Measurements from ENCODE around the gene AUTS2. TPM values are rescaled to one million over a fixed set of nuclear protein-coding genes. Genes with fewer than 3 reads are reported as not detected.
A peak's percentile ranks its signal among the peaks of the same experiment; 100 is the strongest.

AUTS2 gene
- total and polyA plus RNA-seq, 2 experiments from 2014 or later = 32.0 to 91.0 TPM

- no peaks in the 10 kb centered on the region for H3K36me3 ChIP-seq (ENCODE audit: insufficient read depth)
- Mint-ChIP-seq H3K27me3 (ENCODE audit: insufficient read depth, low read depth, poor library complexity) (peaks cover 88% of the 10 kb centered on the region), H3K27ac (no peak overlapping the region), H3K36me3 (ENCODE audit: low read depth) (no peaks in the 10 kb centered on the region), H3K9me3 (no peaks in the 10 kb centered on the region), H3K4me1 (peaks cover 53% of the 10 kb centered on the region), H3K4me3 (no peak overlapping the region)
- no peaks in the 10 kb centered on the region for H3K9me2 ChIP-seq (ENCODE audit: insufficient read depth)
- H3K4me3 ChIP-seq = no peak overlapping the region
- peaks cover 100% of the 10 kb centered on the region for H3K27me3 ChIP-seq (ENCODE audit: insufficient read depth)
- peaks cover 6% of the 10 kb centered on the region for H3K79me2 ChIP-seq (replicated peaks; ENCODE audit: insufficient read depth)
- DNase-seq (ENCODE audit: low spot score) = peak; percentile 68
- H2AFZ ChIP-seq = no peak overlapping the region
- H3F3A ChIP-seq (replicated peaks; ENCODE audit: low read depth) = no peaks in the 10 kb centered on the region
- TF ChIP-seq NANOG (IDR thresholded peaks at IDR 0.05; ENCODE audit: borderline replicate concordance) (peak; percentile 17; the same call in 1 of the 2 replicates), STAT1 (IDR thresholded peaks at IDR 0.05; ENCODE audit: unreplicated experiment) (no peak)
- peaks cover 51% of the 10 kb centered on the region for H3K4me1 ChIP-seq (ENCODE audit: insufficient read depth)
- H3K4me2 ChIP-seq = no peak overlapping the region
- ATAC-seq = peak; percentile 46
- H4K20me1 ChIP-seq (replicated peaks; ENCODE audit: insufficient read depth) = peaks cover 57% of the 10 kb centered on the region
- no peak overlapping the region for H3K27ac ChIP-seq (ENCODE audit: low read depth)
Observed at GRCh38 chr7:69622014-69622835, 23.9 kb downstream of the AUTS2 start.

GRCh38 chr7:69622960-69623359, 24.7 kb downstream of the AUTS2 start:
- peaks cover 100% of the 10 kb centered on the region for H3K27me3 ChIP-seq (ENCODE audit: insufficient read depth)
- TF ChIP-seq ETS1 (IDR thresholded peaks at IDR 0.05) (no peak), STAT1 (IDR thresholded peaks at IDR 0.05; ENCODE audit: unreplicated experiment) (no peak), EZH2 (IDR thresholded peaks at IDR 0.05; ENCODE audit: low read depth, unreplicated experiment) (no peak)
- Mint-ChIP-seq H3K27me3 (ENCODE audit: insufficient read depth, low read depth, poor library complexity) (peaks cover 80% of the 10 kb centered on the region), H3K4me1 (peaks cover 50% of the 10 kb centered on the region), H3K9me3 (no peaks in the 10 kb centered on the region), H3K27ac (no peak overlapping the region), H3K4me3 (no peak overlapping the region), H3K36me3 (ENCODE audit: low read depth) (no peaks in the 10 kb centered on the region)
- DNase-seq (ENCODE audit: low spot score) = no peak
- no peak for ATAC-seq
- H4K20me1 ChIP-seq (replicated peaks; ENCODE audit: insufficient read depth) = peaks cover 49% of the 10 kb centered on the region
- H3F3A ChIP-seq (replicated peaks; ENCODE audit: low read depth) = no peaks in the 10 kb centered on the region
- H3K4me2 ChIP-seq = no peak overlapping the region
- H2AFZ ChIP-seq = no peak overlapping the region
- peaks cover 11% of the 10 kb centered on the region for H3K79me2 ChIP-seq (replicated peaks; ENCODE audit: insufficient read depth)
- no peaks in the 10 kb centered on the region for H3K36me3 ChIP-seq (ENCODE audit: insufficient read depth)
- H3K9me2 ChIP-seq (ENCODE audit: insufficient read depth) = no peaks in the 10 kb centered on the region
- peaks cover 43% of the 10 kb centered on the region for H3K4me1 ChIP-seq (ENCODE audit: insufficient read depth)
- H3K4me3 ChIP-seq = no peak overlapping the region
- no peak overlapping the region for H3K27ac ChIP-seq (ENCODE audit: low read depth)

GRCh38 chr7:69624435-69625230, 26.4 kb downstream of the AUTS2 start:
- no peaks in the 10 kb centered on the region for H3K9me3 Mint-ChIP-seq
- Histone ChIP-seq H3K4me1 (ENCODE audit: insufficient read depth) (peaks cover 27% of the 10 kb centered on the region), H3F3A (replicated peaks; ENCODE audit: low read depth) (no peaks in the 10 kb centered on the region), H3K4me2 (peak overlapping the region; percentile 44; the same call in 1 of the 2 replicates), H3K79me2 (replicated peaks; ENCODE audit: insufficient read depth) (peaks cover 11% of the 10 kb centered on the region), H2AFZ (no peak overlapping the region), H3K4me3 (no peak overlapping the region), H3K27ac (ENCODE audit: low read depth) (no peak overlapping the region), H3K36me3 (ENCODE audit: insufficient read depth) (no peaks in the 10 kb centered on the region), H3K27me3 (ENCODE audit: insufficient read depth) (peaks cover 100% of the 10 kb centered on the region), H3K9me2 (ENCODE audit: insufficient read depth) (no peaks in the 10 kb centered on the region), H4K20me1 (replicated peaks; ENCODE audit: insufficient read depth) (peaks cover 33% of the 10 kb centered on the region)
- ATAC-seq = no peak; the same call in 2 of the 3 replicates
- no peaks in the 10 kb centered on the region for H3K36me3 Mint-ChIP-seq (ENCODE audit: low read depth)
- H3K27ac Mint-ChIP-seq = no peak overlapping the region
- H3K27me3 Mint-ChIP-seq (ENCODE audit: insufficient read depth, low read depth, poor library complexity) = peaks cover 64% of the 10 kb centered on the region
- peaks cover 38% of the 10 kb centered on the region for H3K4me1 Mint-ChIP-seq
- no peak for DNase-seq (ENCODE audit: low spot score)
- no peak overlapping the region for H3K4me3 Mint-ChIP-seq
- TF ChIP-seq POLR2AphosphoS5 (IDR thresholded peaks at IDR 0.05; ENCODE audit: low read depth) = no peak
- no peak for TF ChIP-seq NANOG (IDR thresholded peaks at IDR 0.05; ENCODE audit: borderline replicate concordance)
- no peak for TF ChIP-seq ZNF462 (CRISPR knock-in tag; IDR thresholded peaks at IDR 0.05)

All from GM23338 (cell line).